Activated CD4-positive, alpha-beta T cell treated with anti-CD3 and anti-CD28 coated beads, Interleukin-2, amount 10 ng/mL, durations not matched to agents 24 days and 14 days (primary cell): ENCODE measurements around the gene URB2. TPM values are rescaled to one million over a fixed set of nuclear protein-coding genes. Genes with fewer than 3 reads are reported as not detected.
"Not testable (repeated sequence)": the region's sequence is repeated elsewhere in the genome, so short reads cannot be mapped to it uniquely, and the experiment has no call there.

ENCODE experiments used
- DNase-seq: peaks from one replicate; pipeline ENCODE4 v3.0.0; 2022
- H3K27ac Mint-ChIP-seq: one replicate; pipeline ENCODE4 v1.8.0; 2022; ENCODE audit warnings: mild to moderate bottlenecking, mixed read lengths
- H3K27me3 Mint-ChIP-seq: one replicate; pipeline ENCODE4 v1.8.0; 2022; ENCODE audit warnings: mixed read lengths
- H3K36me3 Mint-ChIP-seq: one replicate; pipeline ENCODE4 v1.8.0; 2022; ENCODE audit warnings: low read depth, mild to moderate bottlenecking, mixed read lengths
- H3K4me1 Mint-ChIP-seq: one replicate; pipeline ENCODE4 v1.8.0; 2021; ENCODE audit warnings: mixed read lengths
- H3K4me3 Mint-ChIP-seq: one replicate; pipeline ENCODE4 v1.8.0; 2022; ENCODE audit warnings: mild to moderate bottlenecking, moderate library complexity, mixed read lengths
- H3K9me3 Mint-ChIP-seq: one replicate; pipeline ENCODE4 v1.8.0; 2021; ENCODE audit warnings: mixed read lengths
- intact Hi-C: fragments of 100-400 bp; cut with micrococcal nuclease; formaldehyde crosslinking; loops from one replicate; pipeline ENCODE4 v1.15.1; 2023
- total RNA-seq: library from RNA; stranded (reverse); gene quantifications from 2 replicates; pipeline ENCODE4 v1.2.3, GENCODE V29; 2022

Gene URB2
- total RNA-seq, 1 donor from 2014 or later = 35.8 TPM

DNA sequence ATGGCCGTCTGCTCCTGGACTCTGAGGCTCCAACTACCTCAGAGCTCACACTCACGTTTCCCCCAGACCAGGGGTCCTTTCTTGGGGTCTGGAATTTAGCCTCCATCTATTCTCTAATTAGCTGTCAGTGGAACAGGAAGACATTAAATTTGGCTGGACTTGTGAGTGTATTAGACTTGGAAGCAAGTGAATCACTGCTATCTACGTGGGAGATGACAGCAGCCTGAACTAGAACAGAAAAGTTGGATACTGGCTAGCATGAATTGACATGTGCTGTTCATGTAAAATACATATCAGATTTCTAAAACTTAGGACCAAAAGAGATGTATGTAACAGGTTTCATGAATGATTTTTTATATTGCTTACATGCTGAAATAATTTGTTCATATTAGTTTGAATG, 28.2 kb upstream of the URB2 start:
- H3K4me1 Mint-ChIP-seq = peaks cover 12% of the 10 kb centered on the region
- H3K9me3 Mint-ChIP-seq = no peaks in the 10 kb centered on the region
- H3K4me3 Mint-ChIP-seq = no peak overlapping the region
- no peak overlapping the region for H3K27ac Mint-ChIP-seq
- H3K27me3 Mint-ChIP-seq = no peaks in the 10 kb centered on the region
- no peak for DNase-seq
- H3K36me3 Mint-ChIP-seq = peaks cover 64% of the 10 kb centered on the region
- intact Hi-C loops = no loop called here

DNA sequence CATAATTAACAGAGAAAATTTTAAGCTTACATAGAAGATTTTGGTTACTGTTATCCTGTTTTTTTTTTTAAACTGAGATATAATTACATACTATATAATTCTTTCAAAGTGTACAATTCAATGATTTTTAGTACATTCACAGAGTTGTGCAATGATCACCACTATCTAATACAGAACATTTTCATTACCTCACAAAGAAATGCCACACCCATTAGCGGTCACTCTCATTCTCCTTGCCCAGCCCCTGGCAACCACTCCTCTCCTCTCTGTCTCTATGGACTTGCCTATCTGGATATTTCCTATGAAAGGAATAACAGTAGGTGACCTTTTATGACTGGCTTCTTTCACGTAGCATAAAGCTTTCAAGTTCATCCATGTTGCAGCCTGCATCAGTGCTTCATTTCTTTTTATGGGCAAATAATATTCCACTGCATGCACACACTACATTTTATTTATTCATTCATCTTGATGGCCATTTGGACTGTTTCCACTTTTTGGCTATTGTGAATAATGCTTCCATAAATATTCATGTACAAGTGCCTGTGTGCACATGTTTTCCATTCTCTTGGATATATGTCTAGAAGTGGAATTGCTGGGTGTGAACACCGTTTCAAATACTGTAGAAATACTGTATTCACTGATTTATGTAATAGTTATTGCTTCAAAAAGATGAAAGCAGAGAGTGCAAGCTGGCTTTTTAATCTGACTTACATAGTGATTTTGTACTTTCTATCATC, 26.7 kb upstream of the URB2 start:
- DNase-seq = no peak
- Mint-ChIP-seq H3K27me3 (no peaks in the 10 kb centered on the region), H3K9me3 (no peaks in the 10 kb centered on the region), H3K36me3 (peaks cover 57% of the 10 kb centered on the region), H3K4me1 (peaks cover 12% of the 10 kb centered on the region), H3K27ac (no peak overlapping the region), H3K4me3 (no peak overlapping the region)
- intact Hi-C loops = no loop called here

DNA sequence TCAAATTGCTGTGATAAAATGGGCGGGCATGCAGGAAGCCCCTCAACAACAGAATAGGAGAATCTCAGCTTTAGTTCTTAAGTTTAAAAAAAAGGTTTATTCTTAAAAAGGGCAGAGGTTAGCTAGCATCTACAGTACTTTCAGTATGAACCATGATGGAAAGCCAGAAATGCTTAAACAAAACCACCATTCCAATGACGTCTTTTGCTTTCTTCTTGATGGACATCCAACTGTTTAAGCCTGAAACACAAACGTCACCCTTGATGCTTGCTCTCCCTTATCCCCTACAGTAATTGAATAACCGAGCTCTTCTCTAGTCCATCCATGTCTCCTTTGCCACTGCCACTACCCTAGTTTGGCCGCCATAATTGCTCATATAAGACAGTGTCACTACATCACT, 25.8 kb upstream of the URB2 start:
- no peak for DNase-seq
- H3K4me3 Mint-ChIP-seq = no peak overlapping the region
- H3K36me3 Mint-ChIP-seq = peaks cover 52% of the 10 kb centered on the region
- H3K4me1 Mint-ChIP-seq = peaks cover 12% of the 10 kb centered on the region
- no peaks in the 10 kb centered on the region for H3K27me3 Mint-ChIP-seq
- H3K27ac Mint-ChIP-seq = no peak overlapping the region
- H3K9me3 Mint-ChIP-seq = no peaks in the 10 kb centered on the region
- intact Hi-C loops = no loop called here

DNA sequence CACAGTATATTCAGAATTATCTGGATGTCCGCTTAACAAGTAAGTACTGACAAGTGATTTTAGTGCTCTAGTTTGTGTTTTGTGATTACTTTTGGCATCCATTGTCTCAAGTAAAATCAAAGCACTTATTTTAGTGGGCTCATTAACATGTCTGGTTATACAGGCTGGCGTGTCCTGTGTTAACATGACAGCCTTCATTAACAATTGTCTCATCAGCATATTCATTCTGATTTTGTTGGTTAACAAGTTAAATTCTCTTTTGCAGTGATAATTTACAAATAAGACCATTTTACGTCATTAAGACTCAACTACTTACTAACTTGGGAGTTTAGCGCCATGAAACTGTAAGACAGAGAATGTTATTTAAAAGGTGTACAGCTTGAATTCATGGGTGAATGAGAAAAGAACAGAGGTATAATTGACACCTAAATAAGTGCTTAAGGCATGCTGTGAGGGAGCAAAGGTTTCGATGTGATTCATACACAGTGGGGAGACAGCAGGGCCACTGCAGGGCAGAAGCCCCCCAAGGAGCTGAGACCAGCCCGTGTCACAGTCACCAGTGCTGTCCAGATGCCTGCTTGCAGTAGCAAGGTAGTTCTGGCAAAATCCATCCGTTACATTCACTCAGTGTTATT, 22.6 kb upstream of the URB2 start:
- Mint-ChIP-seq H3K36me3 (peaks cover 55% of the 10 kb centered on the region), H3K27me3 (no peaks in the 10 kb centered on the region), H3K4me1 (peaks cover 10% of the 10 kb centered on the region), H3K9me3 (no peaks in the 10 kb centered on the region), H3K4me3 (no peak overlapping the region), H3K27ac (no peak overlapping the region)
- intact Hi-C loops = no loop called here
- DNase-seq = no peak

DNA sequence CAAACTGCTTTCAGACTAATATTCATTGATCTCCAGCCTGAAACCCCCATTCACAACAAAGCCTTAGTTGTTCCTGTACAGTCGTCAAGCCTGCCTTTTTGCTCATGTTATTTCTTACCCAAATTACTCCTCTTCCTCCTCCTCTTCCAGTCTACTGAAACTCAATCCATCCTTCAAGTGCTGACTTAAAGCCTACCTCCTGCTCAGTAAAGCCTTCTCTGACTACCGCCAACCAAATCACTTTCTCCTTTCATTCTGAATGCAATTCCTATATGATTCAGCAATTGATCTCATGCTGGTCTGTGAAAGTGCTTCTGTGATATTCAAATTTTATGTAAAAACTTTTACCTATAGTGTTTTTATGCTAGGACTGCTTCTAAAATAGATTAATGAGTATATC, 18.7 kb upstream of the URB2 start:
- peaks cover 4% of the 10 kb centered on the region for H3K4me1 Mint-ChIP-seq
- H3K36me3 Mint-ChIP-seq = peaks cover 62% of the 10 kb centered on the region
- no peak overlapping the region for H3K27ac Mint-ChIP-seq
- intact Hi-C loops = no loop called here
- H3K4me3 Mint-ChIP-seq = no peak overlapping the region
- no peaks in the 10 kb centered on the region for H3K9me3 Mint-ChIP-seq
- DNase-seq = no peak
- H3K27me3 Mint-ChIP-seq = no peaks in the 10 kb centered on the region

DNA sequence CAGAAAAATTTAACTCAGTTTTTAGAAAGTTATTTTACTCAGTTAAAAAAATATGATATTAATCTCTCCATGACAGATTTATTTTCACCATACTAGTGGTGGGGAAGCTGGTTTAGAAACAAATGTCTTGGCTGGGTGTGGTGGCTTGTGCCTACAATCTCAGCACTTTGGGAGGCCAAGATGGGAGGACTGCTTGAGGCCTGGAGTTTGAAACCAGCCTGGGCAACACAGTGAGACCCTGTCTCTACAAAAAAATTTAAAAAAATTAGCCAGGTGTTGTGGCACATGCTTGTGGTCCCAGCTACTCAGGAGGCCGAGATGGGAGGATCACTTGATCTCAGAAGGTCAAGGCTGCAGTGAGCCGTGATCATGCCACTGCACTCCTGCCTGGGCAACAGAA, 17.5 kb upstream of the URB2 start:
- H3K4me1 Mint-ChIP-seq = peaks cover 4% of the 10 kb centered on the region
- no peaks in the 10 kb centered on the region for H3K9me3 Mint-ChIP-seq
- H3K4me3 Mint-ChIP-seq = no peak overlapping the region
- peaks cover 66% of the 10 kb centered on the region for H3K36me3 Mint-ChIP-seq
- H3K27me3 Mint-ChIP-seq = no peaks in the 10 kb centered on the region
- no peak overlapping the region for H3K27ac Mint-ChIP-seq
- intact Hi-C loops = no loop called here
- no peak for DNase-seq

DNA sequence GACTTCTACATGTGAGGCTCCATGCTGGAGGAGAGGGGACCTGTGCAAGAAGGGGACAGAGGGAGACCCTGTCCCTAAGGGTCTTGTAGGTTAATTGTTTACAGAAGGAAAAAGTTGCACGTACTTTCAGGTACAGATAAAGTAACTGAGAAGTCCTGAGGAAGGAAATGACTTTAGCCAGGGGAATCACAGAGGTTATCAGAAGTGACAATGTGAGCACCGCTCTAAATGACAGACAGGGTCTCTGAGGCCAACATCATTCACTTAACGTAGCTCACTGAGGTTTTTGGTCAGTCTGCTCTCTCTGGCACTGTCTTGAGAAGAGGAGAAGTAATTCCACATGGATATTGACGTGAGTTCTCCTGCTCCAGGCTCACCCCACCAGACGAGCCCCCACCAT, 12.1 kb upstream of the URB2 start:
- intact Hi-C loops = no loop called here
- Mint-ChIP-seq H3K27me3 (no peaks in the 10 kb centered on the region), H3K27ac (no peak overlapping the region), H3K36me3 (peaks cover 50% of the 10 kb centered on the region), H3K9me3 (no peaks in the 10 kb centered on the region), H3K4me1 (peaks cover 9% of the 10 kb centered on the region), H3K4me3 (no peak overlapping the region)
- no peak for DNase-seq

DNA sequence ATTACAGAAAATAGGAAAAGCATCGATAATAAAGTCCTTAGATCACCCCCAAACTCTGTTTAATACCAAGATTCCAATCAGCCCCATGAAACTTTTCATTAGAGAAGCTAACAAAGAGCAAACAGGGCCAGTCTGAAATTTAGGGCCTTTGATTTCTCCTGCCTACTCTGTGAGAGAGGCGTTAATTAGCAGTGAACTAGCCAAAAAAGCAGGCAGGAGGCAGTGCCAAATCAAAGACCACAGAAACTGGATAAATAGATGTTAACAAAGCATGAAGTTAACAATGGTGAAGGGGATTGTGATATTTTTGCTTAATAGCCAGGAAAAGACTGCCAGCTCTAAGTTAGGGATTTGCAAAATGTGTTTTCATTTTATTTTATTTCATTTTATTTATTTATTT, 11.3 kb upstream of the URB2 start:
- no peak for DNase-seq
- Mint-ChIP-seq H3K4me3 (no peak overlapping the region), H3K4me1 (peaks cover 15% of the 10 kb centered on the region), H3K27ac (no peak overlapping the region), H3K36me3 (peaks cover 45% of the 10 kb centered on the region), H3K27me3 (no peaks in the 10 kb centered on the region), H3K9me3 (no peaks in the 10 kb centered on the region)
- intact Hi-C loops = no loop called here

DNA sequence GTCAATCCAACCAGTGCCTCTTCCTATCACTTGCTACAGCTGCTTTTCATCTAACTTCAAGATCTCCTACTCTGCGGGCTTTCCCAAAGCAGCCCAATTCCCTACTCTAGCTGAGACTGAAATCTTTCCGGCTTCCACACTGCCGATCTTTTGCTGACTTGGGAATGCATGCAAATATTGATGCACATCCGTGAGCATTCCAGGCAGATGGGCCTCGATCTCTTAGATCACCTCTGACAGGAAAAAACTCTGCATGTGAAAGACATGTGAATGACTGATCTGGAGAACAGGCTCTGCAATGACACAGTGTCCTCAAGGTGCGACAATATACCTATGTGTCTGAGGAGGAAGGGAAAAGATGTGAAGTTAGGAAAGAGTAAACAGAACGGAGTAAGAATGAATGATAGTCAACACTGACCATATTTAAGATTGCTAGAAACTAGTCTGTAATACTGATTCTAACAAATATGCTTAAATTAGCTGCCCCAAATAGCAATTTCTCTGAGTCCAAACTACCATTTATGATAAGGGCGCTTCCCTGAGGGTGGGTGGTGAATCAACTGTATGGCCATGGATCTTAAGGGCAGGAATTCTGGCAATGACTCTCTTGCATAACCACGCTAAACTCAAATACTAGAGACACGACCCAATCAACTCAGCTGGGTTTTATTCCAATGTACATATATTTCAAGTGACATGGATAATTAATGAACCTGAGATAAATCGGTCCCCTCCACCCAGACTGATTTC, 8.5 kb upstream of the URB2 start:
- H3K27me3 Mint-ChIP-seq = no peaks in the 10 kb centered on the region
- intact Hi-C loops = no loop called here
- no peak for DNase-seq
- no peaks in the 10 kb centered on the region for H3K9me3 Mint-ChIP-seq
- H3K4me3 Mint-ChIP-seq = no peak overlapping the region
- H3K4me1 Mint-ChIP-seq = peaks cover 30% of the 10 kb centered on the region
- no peak overlapping the region for H3K27ac Mint-ChIP-seq
- peaks cover 22% of the 10 kb centered on the region for H3K36me3 Mint-ChIP-seq

DNA sequence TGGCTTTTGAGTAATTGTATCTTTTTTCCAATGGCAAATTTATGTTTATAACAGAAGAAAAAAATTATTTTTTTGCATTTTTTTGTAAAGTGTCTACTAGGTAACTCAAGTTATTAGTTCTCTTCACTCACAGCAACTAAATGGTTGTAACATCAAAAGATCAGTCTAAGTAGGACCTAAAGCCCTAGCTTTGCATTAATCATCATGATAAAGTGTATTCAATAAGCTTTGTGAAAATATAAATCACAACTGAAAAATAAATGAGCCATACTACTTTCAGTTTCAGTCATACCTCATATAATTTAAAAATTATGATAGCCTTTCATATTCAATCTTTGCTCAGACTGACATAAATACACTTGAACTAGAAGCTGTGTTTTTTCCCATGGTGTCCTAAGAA, 7.0 kb upstream of the URB2 start:
- peaks cover 13% of the 10 kb centered on the region for H3K36me3 Mint-ChIP-seq
- no peaks in the 10 kb centered on the region for H3K9me3 Mint-ChIP-seq
- intact Hi-C loops = no loop called here
- DNase-seq = no peak
- no peak overlapping the region for H3K4me3 Mint-ChIP-seq
- H3K27ac Mint-ChIP-seq = no peak overlapping the region
- peaks cover 38% of the 10 kb centered on the region for H3K4me1 Mint-ChIP-seq
- H3K27me3 Mint-ChIP-seq = no peaks in the 10 kb centered on the region

DNA sequence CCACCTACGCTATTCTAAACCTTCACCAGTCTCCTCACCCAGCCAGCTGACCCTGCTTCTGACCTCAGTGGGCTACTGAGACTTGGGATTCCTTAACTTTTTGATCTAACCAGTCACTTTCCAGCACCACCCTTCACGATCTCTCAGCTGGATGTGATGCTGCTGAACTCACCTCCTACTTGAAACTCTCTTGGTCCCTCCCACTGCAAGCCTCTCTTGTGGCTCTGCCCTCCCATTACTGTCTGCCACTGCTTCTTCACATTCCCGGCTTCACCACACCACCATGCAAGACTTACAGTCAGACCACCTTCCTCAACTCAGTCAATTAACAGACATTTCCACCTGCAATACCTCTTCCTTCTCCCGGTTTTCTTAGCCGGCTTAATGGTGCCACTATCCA, 6.4 kb upstream of the URB2 start:
- Mint-ChIP-seq H3K27ac (no peak overlapping the region), H3K27me3 (no peaks in the 10 kb centered on the region), H3K9me3 (no peaks in the 10 kb centered on the region), H3K36me3 (peaks cover 9% of the 10 kb centered on the region), H3K4me1 (peaks cover 41% of the 10 kb centered on the region), H3K4me3 (no peak overlapping the region)
- intact Hi-C loops = no loop called here
- no peak for DNase-seq

DNA sequence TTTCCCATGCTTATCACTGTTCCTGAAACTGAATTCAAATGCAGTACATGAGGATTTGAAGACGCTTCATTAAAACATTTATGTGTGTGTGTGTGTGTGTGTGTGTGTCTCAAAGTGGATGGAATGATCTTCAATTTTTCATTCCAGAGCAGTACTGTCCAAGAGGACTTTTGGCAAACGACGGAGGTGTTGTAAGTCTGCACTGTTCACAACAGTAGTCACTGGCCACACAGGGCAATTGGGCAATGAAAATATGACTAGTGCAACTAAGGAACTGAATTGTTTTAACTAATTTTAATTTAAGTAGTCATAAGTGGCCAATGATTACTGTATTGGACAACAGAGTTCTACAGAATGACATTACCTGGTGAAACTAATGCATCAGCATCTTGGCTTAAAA, 5.2 kb upstream of the URB2 start:
- H3K4me3 Mint-ChIP-seq = no peak overlapping the region
- no peak for DNase-seq
- intact Hi-C loops = no loop called here
- H3K36me3 Mint-ChIP-seq = peaks cover 10% of the 10 kb centered on the region
- H3K4me1 Mint-ChIP-seq = peaks cover 47% of the 10 kb centered on the region
- no peaks in the 10 kb centered on the region for H3K27me3 Mint-ChIP-seq
- no peaks in the 10 kb centered on the region for H3K9me3 Mint-ChIP-seq
- H3K27ac Mint-ChIP-seq = no peak overlapping the region

DNA sequence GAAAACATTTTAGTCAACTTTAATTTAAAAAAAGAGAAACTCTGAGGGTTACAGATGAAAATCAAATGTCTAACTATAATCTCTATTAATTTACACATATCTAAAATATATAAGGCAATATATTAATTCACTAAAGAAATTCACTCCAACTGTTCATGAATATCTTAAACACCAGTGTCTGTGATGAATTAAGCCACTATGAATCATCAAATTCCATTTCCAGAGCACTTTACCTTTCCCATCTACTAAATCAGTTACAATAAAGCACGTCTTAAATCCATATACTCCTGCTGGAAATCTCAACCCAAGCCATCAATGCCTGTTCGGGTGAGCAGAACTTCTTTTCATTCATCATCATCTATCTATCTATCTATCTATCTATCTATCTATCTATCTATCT, 4.4 kb upstream of the URB2 start:
- DNase-seq = no peak
- H3K36me3 Mint-ChIP-seq = peaks cover 12% of the 10 kb centered on the region
- H3K27me3 Mint-ChIP-seq = no peaks in the 10 kb centered on the region
- intact Hi-C loops = no loop called here
- H3K9me3 Mint-ChIP-seq = no peaks in the 10 kb centered on the region
- no peak overlapping the region for H3K4me3 Mint-ChIP-seq
- H3K4me1 Mint-ChIP-seq = peaks cover 48% of the 10 kb centered on the region
- no peak overlapping the region for H3K27ac Mint-ChIP-seq

DNA sequence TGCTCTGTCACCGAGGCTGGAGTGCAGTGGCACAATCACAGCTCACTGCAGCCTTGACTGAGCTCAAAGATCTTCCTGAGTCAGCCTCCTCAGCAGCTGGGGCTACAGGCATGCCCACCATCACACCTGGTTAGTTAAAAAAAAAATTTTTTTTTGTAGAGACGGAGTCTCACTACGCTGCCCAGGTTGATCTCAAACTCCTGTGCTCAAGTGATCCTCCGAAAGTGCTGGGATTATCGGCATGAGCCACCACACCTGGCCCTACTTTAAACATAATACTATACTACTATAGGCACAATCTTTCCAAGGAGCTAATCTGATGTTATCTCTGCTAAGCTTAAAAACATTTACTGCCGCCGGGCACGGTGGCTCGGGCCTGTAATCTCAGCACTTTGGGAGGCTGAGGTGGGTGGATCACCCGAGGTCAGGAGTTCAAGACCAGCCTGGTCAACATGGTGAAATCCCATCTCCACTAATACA, 3.4 kb upstream of the URB2 start:
- Mint-ChIP-seq H3K36me3 (peaks cover 12% of the 10 kb centered on the region), H3K4me1 (peaks cover 56% of the 10 kb centered on the region)
- intact Hi-C loops, H3K27ac Mint-ChIP-seq, H3K27me3 Mint-ChIP-seq, H3K4me3 Mint-ChIP-seq, DNase-seq, H3K9me3 Mint-ChIP-seq: not testable (repeated sequence)
